NT2/D1 (cell line): ENCODE results near the gene CEP43.
A peak's percentile ranks its signal among the peaks of the same experiment; 100 is the strongest.

ENCODE experiments used
- DNase-seq: peaks from one replicate; pipeline ENCODE4 v3.0.0-alpha.2; 2011; ENCODE audit warnings: low read depth, low spot score
- H3K27me3 ChIP-seq: 2 replicates; pipeline ENCODE4 v1.6.0; 2011; ENCODE audit warnings: mild to moderate bottlenecking; ENCODE audit not compliant: insufficient read length, insufficient read depth
- H3K36me3 ChIP-seq: 2 replicates; pipeline ENCODE4 v1.6.1; 2011; ENCODE audit warnings: mild to moderate bottlenecking, low read length, mixed read lengths; ENCODE audit not compliant: insufficient read depth, insufficient read length
- H3K4me1 ChIP-seq: 2 replicates; pipeline ENCODE4 v1.5.1; 2011; ENCODE audit not compliant: insufficient read depth, insufficient read length
- H3K4me3 ChIP-seq: 2 replicates; pipeline ENCODE4 v1.5.1; 2011; ENCODE audit warnings: low read depth; ENCODE audit not compliant: insufficient read length
- H3K9ac ChIP-seq: 2 replicates; pipeline ENCODE4 v1.6.0; 2011; ENCODE audit warnings: low read depth; ENCODE audit not compliant: insufficient read length
- H3K9me3 ChIP-seq: 2 replicates; pipeline ENCODE4 v1.5.1; 2011; ENCODE audit warnings: mild to moderate bottlenecking, low read length; ENCODE audit not compliant: insufficient read depth
- SUZ12 ChIP-seq: IDR thresholded peaks from 2 replicates; pipeline ENCODE4 v1.6.1; 2011; ENCODE audit not compliant: insufficient read length, insufficient read depth; ENCODE audit errors: extremely low read depth
- YY1 ChIP-seq: IDR thresholded peaks from 2 replicates; pipeline ENCODE4 v1.6.1; 2011; ENCODE audit not compliant: insufficient read length, insufficient read depth
- ZNF274 ChIP-seq: IDR thresholded peaks from 2 replicates; pipeline ENCODE4 v1.6.1; 2011; ENCODE audit warnings: mild to moderate bottlenecking, low read depth, low read length

Gene CEP43

DNA sequence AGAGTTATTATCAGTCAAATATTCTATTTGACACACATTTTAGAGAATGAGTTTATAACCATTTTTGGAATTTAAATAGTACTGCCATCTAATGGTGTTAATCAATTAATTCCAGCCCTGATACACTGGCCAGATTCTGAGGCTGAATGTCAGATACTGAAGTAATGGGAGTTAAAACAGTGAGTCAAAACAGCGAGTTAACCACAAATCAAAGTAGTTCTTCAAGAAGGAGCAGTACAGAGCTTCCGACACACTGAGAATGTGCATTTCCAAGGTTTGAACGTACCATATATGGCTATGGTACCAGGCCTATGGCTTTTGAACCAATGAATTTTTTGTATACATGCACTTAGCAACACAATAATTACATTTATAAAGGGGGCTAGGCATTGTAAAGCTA is 11.3 kb upstream of the CEP43 start:
- Histone ChIP-seq H3K36me3 (peaks cover 40% of the 10 kb centered on the region), H3K4me3 (no peak overlapping the region), H3K9me3 (no peaks in the 10 kb centered on the region), H3K9ac (no peak overlapping the region), H3K4me1 (no peaks in the 10 kb centered on the region), H3K27me3 (no peaks in the 10 kb centered on the region)
- DNase-seq: no peak
- TF ChIP-seq ZNF274 (no peak), YY1 (no peak), SUZ12 (no peak)

DNA sequence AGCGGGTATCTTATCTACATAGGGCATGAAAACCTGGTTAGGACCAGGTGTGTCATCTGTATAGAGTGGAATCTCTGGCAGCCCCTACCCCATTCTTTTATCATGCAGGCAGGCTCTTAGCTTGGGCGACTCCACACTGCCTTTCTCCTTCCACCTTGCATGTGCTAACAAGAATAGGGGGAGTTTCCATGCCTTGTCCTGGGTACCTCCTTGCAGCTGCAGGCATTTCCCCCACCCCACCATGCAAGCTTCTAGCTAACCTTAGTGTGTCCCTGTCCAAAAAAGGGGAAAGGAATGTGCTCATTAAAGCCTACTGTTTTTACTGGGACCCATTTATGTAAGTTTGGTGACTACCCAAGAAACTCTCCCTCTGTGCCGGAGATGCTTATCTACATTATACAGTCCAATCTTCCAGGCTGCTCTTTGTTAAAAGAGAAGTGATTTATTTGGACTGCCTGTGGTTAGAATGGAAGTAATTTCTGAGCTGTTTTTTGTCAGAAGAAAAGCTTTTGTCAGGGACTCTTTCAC is 10.5 kb upstream of the CEP43 start:
- TF ChIP-seq ZNF274 (no peak), YY1 (no peak), SUZ12 (no peak)
- Histone ChIP-seq H3K9ac (no peak overlapping the region), H3K27me3 (no peaks in the 10 kb centered on the region), H3K36me3 (peaks cover 40% of the 10 kb centered on the region), H3K9me3 (no peaks in the 10 kb centered on the region), H3K4me3 (no peak overlapping the region), H3K4me1 (no peaks in the 10 kb centered on the region)
- peak; percentile 27 for DNase-seq

- Histone ChIP-seq H3K4me3 (no peak overlapping the region), H3K4me1 (no peaks in the 10 kb centered on the region), H3K9ac (no peak overlapping the region), H3K36me3 (peaks cover 46% of the 10 kb centered on the region), H3K9me3 (no peaks in the 10 kb centered on the region), H3K27me3 (no peaks in the 10 kb centered on the region)
- TF ChIP-seq ZNF274 (no peak), SUZ12 (no peak), YY1 (no peak)
- DNase-seq: no peak
Observed at GRCh38 chr6:166989427-166990032, 9.7 kb upstream of the CEP43 start.

GRCh38 chr6:166996406-166996805 is 2.8 kb upstream of the CEP43 start:
- H3K9me3 ChIP-seq: no peaks in the 10 kb centered on the region
- no peak overlapping the region for H3K9ac ChIP-seq
- no peak for DNase-seq
- no peaks in the 10 kb centered on the region for H3K27me3 ChIP-seq
- TF ChIP-seq ZNF274 (no peak), SUZ12 (no peak), YY1 (no peak)
- H3K4me3 ChIP-seq: no peak overlapping the region
- H3K4me1 ChIP-seq: peaks cover 5% of the 10 kb centered on the region
- peaks cover 66% of the 10 kb centered on the region for H3K36me3 ChIP-seq

DNA sequence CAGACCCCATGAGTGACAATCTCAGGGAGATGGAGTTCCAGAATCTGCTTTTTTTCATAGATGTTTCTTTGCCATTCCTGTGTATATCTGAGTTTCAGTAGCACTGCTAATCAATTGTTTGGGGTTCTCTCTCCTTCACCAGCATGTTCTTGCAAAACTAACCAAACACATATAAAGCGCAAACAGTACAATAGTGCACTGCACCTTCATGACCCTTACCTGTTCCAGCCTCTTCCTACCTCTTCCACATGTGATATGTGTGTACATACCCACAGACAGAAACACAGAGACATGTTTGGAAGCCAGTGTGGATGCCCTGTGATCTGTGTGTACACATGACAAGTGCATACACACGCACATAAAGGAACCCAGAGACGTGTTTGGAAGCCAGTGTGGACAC is 1.8 kb upstream of the CEP43 start:
- H3K9me3 ChIP-seq: no peaks in the 10 kb centered on the region

DNA sequence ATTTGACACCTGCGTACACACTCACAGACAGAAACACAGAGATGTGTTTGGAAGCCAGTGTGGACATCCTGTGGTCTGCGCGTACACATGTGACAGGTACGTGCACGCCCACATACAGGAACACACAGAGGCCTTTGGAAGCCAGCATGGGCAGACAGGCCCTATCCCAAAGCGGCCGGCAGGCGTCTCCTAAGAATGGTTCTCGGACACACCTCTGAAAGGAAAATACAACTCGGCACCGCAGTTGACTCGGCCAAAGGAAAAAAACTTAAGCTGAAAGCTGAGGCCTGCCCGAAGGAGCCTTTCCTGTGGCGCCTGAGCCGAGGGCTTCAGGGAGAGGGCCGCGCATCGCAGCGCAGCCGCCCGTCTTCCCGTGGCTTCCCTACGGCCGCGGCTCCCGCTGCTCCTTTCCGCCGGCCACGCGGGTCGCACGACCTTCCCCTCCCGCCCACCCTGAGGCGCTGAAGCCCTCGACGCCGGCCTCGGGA is 1.4 kb upstream of the CEP43 start:
- peaks cover 67% of the 10 kb centered on the region for H3K36me3 ChIP-seq
- no peak for TF ChIP-seq YY1
- TF ChIP-seq ZNF274: no peak
- no peak for TF ChIP-seq SUZ12
- peaks cover 5% of the 10 kb centered on the region for H3K4me1 ChIP-seq
- DNase-seq: peak; percentile 46
- peak overlapping the region; percentile 80 for H3K4me3 ChIP-seq
- no peaks in the 10 kb centered on the region for H3K9me3 ChIP-seq
- H3K27me3 ChIP-seq: no peaks in the 10 kb centered on the region
- H3K9ac ChIP-seq: peak overlapping the region; percentile 92

More for the DNA sequence above, 1.8 kb upstream of the CEP43 start:
- Histone ChIP-seq H3K27me3 (no peaks in the 10 kb centered on the region), H3K4me1 (peaks cover 5% of the 10 kb centered on the region), H3K4me3 (peak overlapping the region; percentile 80), H3K9ac (peak overlapping the region; percentile 92), H3K36me3 (peaks cover 67% of the 10 kb centered on the region)
- DNase-seq: no peak
- TF ChIP-seq SUZ12 (no peak), ZNF274 (no peak)

DNA sequence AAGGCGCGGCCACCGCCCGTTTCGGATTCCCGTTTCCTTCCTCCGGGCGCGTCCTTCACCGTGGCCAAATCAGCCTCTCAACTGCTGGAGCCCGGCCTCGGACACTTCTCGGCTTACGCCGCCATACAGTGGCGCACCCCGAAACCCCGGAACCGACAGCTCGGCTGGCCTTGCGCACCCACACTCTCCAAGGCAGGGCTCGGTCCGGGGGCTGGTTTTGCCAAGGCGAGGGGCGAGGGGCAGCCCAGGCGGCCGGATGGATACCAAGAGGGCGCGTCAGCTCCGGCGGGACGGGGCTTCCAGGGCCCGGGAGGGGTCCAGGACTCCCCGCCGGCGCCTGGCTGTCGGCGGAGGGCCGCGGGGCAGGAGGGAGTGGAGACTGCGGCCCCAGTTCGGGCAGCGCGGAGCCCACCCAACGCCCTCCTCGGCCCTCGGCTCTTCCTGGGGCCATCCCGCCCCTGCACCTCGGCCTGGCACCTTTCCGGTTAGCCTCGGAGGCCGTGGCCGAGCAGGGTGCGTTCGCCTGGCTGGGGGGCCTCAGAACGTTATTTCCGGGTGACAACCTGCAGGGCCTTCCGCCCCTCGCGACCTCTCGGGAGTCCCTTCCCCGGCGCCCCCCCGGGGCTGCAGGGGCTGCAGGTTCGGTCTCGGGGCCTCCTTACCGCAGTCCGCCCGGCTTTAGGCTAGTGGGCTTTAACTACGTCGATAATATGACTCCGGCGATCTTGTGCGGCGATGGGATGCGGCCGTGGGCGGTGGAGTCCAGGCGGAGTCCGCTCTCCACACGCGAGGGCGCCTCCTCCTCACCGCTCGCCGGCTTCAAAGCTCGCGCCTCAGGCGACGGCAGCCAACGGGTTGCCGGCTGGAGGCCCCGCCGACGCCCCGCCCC is 697 bp upstream of the CEP43 start:
- no peak for DNase-seq
- Histone ChIP-seq H3K4me3 (peak overlapping the region; percentile 80), H3K9me3 (no peaks in the 10 kb centered on the region), H3K36me3 (peaks cover 68% of the 10 kb centered on the region), H3K27me3 (no peaks in the 10 kb centered on the region), H3K4me1 (peaks cover 5% of the 10 kb centered on the region), H3K9ac (peak overlapping the region; percentile 92)
- no peak for TF ChIP-seq ZNF274
- no peak for TF ChIP-seq YY1
- TF ChIP-seq SUZ12: no peak
